SU-DHL-6 (cell line): ENCODE results near the gene PRDM16.

ENCODE experiments used
- CTCF ChIP-seq: fragments of 200-600 bp; sonication (generic); IDR thresholded peaks from one replicate; pipeline ENCODE4 v1.5.1; 2017; ENCODE audit warnings: antibody characterized with exemption, mild to moderate bottlenecking, low read length, moderate library complexity; ENCODE audit not compliant: insufficient read depth, poor library complexity, severe bottlenecking
- EZH2phosphoT487 ChIP-seq: fragments of 200-600 bp; sonication (generic), shearing (Covaris generic); conservative IDR thresholded peaks from 2 replicates; pipeline ENCODE4 v1.6.1; 2018; ENCODE audit warnings: mild to moderate bottlenecking, antibody characterized with exemption, low read length, moderate library complexity, mixed read lengths

- TF ChIP-seq CTCF = no peak
- TF ChIP-seq EZH2phosphoT487 = no peak
These were observed 7.4 kb upstream of the PRDM16 start for GRCh38 chr1:3061566-3061965.
